ENCODE measurements around the gene MUTYH.

MUTYH gene

DNA sequence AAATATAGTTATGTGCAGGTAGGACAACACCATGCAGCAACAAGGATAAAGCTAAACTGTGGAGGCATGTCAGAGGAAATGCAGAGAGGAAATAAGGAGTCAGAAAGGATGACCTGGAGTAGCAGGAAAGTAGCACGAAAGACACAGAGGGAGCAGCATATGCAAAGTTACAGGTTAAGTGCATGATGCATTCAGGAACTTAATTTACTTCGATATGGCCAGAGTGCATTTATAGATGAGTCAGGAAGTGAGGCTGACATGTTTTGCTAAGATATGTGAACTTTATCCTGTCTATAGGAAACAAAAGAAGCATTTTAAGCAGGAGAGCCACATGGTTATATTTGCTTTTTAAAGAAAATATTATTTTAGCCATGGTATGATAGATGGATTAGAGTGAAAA is 15.4 kb upstream of the MUTYH start:
- no peak overlapping the region for H3K4me3 ChIP-seq (ENCODE audit: low read depth, low read length)
- TF ChIP-seq, protein P1, sequence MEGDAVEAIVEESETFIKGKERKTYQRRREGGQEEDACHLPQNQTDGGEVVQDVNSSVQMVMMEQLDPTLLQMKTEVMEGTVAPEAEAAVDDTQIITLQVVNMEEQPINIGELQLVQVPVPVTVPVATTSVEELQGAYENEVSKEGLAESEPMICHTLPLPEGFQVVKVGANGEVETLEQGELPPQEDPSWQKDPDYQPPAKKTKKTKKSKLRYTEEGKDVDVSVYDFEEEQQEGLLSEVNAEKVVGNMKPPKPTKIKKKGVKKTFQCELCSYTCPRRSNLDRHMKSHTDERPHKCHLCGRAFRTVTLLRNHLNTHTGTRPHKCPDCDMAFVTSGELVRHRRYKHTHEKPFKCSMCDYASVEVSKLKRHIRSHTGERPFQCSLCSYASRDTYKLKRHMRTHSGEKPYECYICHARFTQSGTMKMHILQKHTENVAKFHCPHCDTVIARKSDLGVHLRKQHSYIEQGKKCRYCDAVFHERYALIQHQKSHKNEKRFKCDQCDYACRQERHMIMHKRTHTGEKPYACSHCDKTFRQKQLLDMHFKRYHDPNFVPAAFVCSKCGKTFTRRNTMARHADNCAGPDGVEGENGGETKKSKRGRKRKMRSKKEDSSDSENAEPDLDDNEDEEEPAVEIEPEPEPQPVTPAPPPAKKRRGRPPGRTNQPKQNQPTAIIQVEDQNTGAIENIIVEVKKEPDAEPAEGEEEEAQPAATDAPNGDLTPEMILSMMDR (IDR thresholded peaks at IDR 0.05; ENCODE audit: insufficient read depth, low read length, missing control alignments) = no peak
- POLR2A ChIA-PET = no interaction called here
- CTCF ChIA-PET = interaction anchor here (0.7 to 16.3 kb wide), 4 partner anchors 52 to 213 kb away, joined by 3 to 418 read pairs (median 4); partner anchors contain the start of gene TESK2
- DNase-seq (ENCODE audit: low read depth, low spot score) = no peak

DNA sequence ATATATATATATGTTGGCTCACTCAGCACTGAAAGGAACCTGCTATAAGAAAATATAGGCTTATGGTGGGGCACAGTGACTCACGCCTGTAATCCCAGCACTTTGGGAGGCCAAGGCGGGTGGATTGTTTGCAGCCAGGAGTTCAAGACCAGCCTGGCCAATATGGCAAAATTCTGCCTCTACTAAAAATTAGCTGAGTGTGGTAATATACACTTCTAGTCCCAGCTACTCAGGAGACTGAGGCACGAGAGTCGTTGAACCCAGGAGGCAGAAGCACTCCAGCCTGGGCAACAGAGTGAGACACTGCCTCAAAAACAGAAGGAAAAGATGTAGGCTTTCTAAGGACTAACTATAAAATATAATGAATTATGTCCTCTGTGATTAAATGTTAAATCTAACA is 14.6 kb upstream of the MUTYH start:
- CTCF ChIA-PET = interaction anchor here (0.7 to 16.3 kb wide), 5 partner anchors 138 to 340 kb away, joined by 3 to 418 read pairs (median 4); partner anchors contain the start of gene TESK2
- POLR2A ChIA-PET = no interaction called here
- DNase-seq (ENCODE audit: low read depth, low spot score) = no peak
- TF ChIP-seq, protein P1 (IDR thresholded peaks at IDR 0.05; ENCODE audit: insufficient read depth, low read length, missing control alignments) = no peak
- no peak overlapping the region for H3K4me3 ChIP-seq (ENCODE audit: low read depth, low read length)

DNA sequence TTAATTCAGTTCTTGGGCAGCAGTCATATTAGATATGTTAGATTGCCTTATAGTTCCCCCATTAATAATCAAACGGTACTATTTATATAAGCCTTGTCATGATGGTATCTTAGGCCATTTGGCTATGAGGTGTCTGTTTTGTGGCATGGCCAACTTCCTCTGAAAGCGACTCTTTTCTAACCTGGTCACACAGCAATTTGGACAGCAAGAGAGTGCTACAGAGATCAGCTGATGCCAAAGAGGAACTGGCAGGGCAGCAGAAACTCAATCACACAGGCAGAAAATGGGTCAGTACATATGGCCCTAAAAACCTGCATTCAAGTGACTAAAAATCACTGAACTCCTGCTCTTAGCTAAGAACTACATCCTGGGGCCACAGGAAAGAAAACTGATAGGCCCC is 13.4 kb upstream of the MUTYH start:
- ChIA-PET POLR2A (no interaction called here), CTCF (interaction anchor here (1.5 to 16.3 kb wide), 2 partner anchors 139 to 339 kb away, joined by 3 to 418 read pairs; partner anchors contain the start of gene TESK2)
- no peak overlapping the region for H3K4me3 ChIP-seq (ENCODE audit: low read depth, low read length)
- TF ChIP-seq, protein P1 (IDR thresholded peaks at IDR 0.05; ENCODE audit: insufficient read depth, low read length, missing control alignments) = no peak
- no peak for DNase-seq (ENCODE audit: low read depth, low spot score)

DNA sequence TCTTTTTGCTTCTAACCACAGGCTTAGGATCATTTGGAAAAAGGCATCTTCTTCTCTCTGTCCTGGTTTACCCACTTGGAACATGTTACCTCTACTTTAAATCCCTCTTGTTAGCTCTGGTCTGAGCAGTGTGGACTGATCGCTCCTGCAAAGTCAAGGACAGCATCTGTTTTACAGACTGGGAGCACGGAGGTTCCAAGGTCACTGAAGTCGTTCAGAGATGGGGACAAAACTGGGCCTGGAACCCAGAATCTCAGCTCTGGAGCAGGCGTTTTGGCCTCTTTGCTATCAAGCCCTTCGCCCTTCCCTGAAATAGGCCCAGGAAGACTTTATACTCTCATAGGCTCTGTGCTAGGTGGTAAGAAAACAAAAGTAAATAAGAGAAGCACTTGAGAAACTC is 11.3 kb upstream of the MUTYH start:
- CTCF ChIA-PET = interaction anchor here (1.0 to 16.3 kb wide), 6 partner anchors 9 to 337 kb away, joined by 3 to 418 read pairs (median 5); partner anchors contain the start of genes MUTYH, TESK2 and TOE1

DNA sequence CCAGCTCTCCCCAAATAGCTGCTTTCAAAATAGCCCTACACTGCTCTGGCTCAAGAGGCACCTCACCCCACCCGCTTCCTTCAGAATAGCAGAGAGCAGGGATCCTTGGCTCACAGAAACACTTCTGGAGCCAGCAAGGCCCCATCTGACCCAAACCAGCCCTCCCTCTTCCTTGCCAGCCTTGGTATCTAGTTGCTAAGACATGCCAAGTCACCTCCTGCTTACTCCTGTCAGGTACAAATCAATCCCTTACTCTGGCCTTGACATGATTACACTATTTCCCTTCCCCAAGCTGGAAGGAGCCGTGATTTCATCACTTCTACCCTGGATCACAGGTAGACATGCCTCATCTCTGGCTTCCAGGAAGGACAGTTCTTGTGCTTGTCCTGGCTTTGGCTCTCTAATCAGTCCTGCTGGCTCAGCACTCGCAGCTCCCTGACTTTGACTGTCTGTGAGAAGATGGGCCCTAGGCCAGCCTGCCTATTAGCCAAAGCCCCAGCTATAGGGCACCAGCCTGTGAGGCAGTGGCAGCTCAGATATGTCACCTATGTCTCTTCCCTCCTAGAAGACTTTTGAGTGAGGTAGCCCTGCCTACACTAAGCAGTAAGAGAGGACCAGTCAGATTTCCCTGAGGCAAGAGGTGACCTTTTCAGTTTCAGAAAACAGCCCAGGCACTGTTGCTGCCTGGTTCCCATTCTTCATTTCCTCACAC is 8.9 kb upstream of the MUTYH start:
- CTCF ChIA-PET = interaction anchor here (1.0 to 16.3 kb wide), 8 partner anchors 9 to 335 kb away, joined by 3 to 418 read pairs (median 5); partner anchors contain the start of genes MUTYH, TESK2 and TOE1
- POLR2A ChIA-PET = interaction anchor here (0.6 to 2.4 kb wide), 3 partner anchors 9 to 172 kb away, joined by 3 to 14 read pairs (median 7); partner anchors contain the start of genes MUTYH, PRDX1 and TOE1

More for the DNA sequence above, 11.3 kb upstream of the MUTYH start:
- no peak for DNase-seq (ENCODE audit: low read depth, low spot score)
- POLR2A ChIA-PET = no interaction called here
- H3K4me3 ChIP-seq (ENCODE audit: low read depth, low read length) = no peak overlapping the region
- TF ChIP-seq, protein P1 (IDR thresholded peaks at IDR 0.05; ENCODE audit: insufficient read depth, low read length, missing control alignments) = no peak

DNA sequence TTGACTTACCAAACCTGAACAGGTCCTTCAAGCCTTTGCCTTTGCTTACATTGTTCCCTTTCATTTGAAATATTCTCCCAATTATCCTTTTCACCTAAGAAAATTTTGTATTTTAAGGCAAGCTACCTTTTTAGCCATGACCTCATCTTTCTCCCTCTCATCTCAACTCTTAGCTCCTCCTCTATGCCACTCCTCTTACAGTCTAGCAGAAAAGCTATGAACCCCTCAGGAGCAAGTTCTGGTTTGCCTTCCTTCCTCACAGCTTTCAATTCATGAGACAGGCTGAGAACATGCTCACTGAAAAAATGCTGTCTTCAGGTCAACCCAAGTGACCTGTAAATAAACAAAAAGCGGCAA is 8.3 kb upstream of the MUTYH start:
- H3K4me3 ChIP-seq (ENCODE audit: low read depth, low read length) = no peak overlapping the region
- CTCF ChIA-PET = interaction anchor here (1.0 to 16.3 kb wide), 8 partner anchors 9 to 334 kb away, joined by 3 to 418 read pairs (median 5); partner anchors contain the start of genes MUTYH, TESK2 and TOE1
- POLR2A ChIA-PET = interaction anchor here (1.8 to 2.4 kb wide), 2 partner anchors 9 to 173 kb away, joined by 7 to 14 read pairs; partner anchors contain the start of genes MUTYH, PRDX1 and TOE1
- DNase-seq (ENCODE audit: low read depth, low spot score) = no peak
- TF ChIP-seq, protein P1 (IDR thresholded peaks at IDR 0.05; ENCODE audit: insufficient read depth, low read length, missing control alignments) = no peak

More for the DNA sequence above, 8.9 kb upstream of the MUTYH start:
- DNase-seq (ENCODE audit: low read depth, low spot score) = no peak
- H3K4me3 ChIP-seq (ENCODE audit: low read depth, low read length) = no peak overlapping the region
- TF ChIP-seq, protein P1 (IDR thresholded peaks at IDR 0.05; ENCODE audit: insufficient read depth, low read length, missing control alignments) = no peak
